Spleen (tissue), 7 donors: ENCODE measurements around the gene NBEA.

Source experiments
- CTCF ChIP-seq, 11 experiments: fragments of 200-600 bp in 7 of 11; fragments of 450-650 bp in 4 of 11; sonication (generic) in 4 of 11; IDR thresholded peaks in 8 of 11; conservative IDR thresholded peaks in 3 of 11; 1 replicate in 7 of 11; 2 replicates in 4 of 11; pipeline versions ENCODE4 v1.4.0 to v1.8.0; 2016 to 2021; ENCODE audit warnings: antibody characterized with exemption in 11 of 11, inconsistent platforms in 4 of 11, mild to moderate bottlenecking in 1 of 11
- POLR2AphosphoS5 ChIP-seq, 3 donors: sonication (generic); formaldehyde crosslinking; IDR thresholded peaks; one replicate each; pipeline ENCODE4 v1.5.1; 2017; ENCODE audit warnings: antibody characterized with exemption in 3 of 3
- donor health status: DM: no; HTN: no; CAD: no; lungs with moderate emphysema.
- donor health status: DM: no; HTN: no; CAD: no.
- donor health status: DM: no; HTN: no; CAD: no.

- TF ChIP-seq CTCF (IDR thresholded peaks at IDR 0.05 in 8 of 11, conservative IDR thresholded peaks at IDR 0.05 in 3 of 11) (no peak), POLR2AphosphoS5 (IDR thresholded peaks at IDR 0.05) (no peak)
Observed at GRCh38 chr13:35191883-35192282, 249.8 kb downstream of the NBEA start.
